Measurements from ENCODE around the gene VENTX. TPM values are rescaled to one million over a fixed set of nuclear protein-coding genes. Genes with fewer than 3 reads are reported as not detected.

Gene VENTX
- total RNA-seq, 4 donors from 2014 or later: 0.46 to 2.5 (median 2.0) TPM

- H3K9me3 ChIP-seq: no peaks in the 10 kb centered on the region
- DNase-seq (ENCODE audit: extremely low spot score): no peak
- H3K36me3 ChIP-seq: no peaks in the 10 kb centered on the region
- intact Hi-C loops (cut with DNase I): no loop called here
- 70% methylated on average over 2 of the region's 21 CpGs for WGBS
- no peak for TF ChIP-seq POLR2AphosphoS5 (IDR thresholded peaks at IDR 0.05)
- TF ChIP-seq POLR2A (IDR thresholded peaks at IDR 0.05; ENCODE audit: low read depth): no peak
- TF ChIP-seq CTCF (IDR thresholded peaks at IDR 0.05): no peak
- no peak for TF ChIP-seq EP300 (IDR thresholded peaks at IDR 0.05)
- peak overlapping the region; percentile 34 to 70 (median 66) for H3K27ac ChIP-seq (replicated peaks in 1 of 4)
- H3K4me1 ChIP-seq: peaks cover 45 to 54% (median 51%) of the 10 kb centered on the region in 4 donors
- H3K27me3 ChIP-seq: peaks cover 0 to 11% (median 0%) of the 10 kb centered on the region in 4 donors
- peak overlapping the region; percentile 27 to 34 (median 32) for H3K4me3 ChIP-seq
Observed at GRCh38 chr10:133258066-133258817, 20.6 kb downstream of the VENTX start.

GRCh38 chr10:133258818-133259601 lies 21.4 kb downstream of the VENTX start:
- intact Hi-C loops (cut with DNase I): no loop called here

GRCh38 chr10:133259602-133259989 lies 21.9 kb downstream of the VENTX start:
- H3K36me3 ChIP-seq: no peaks in the 10 kb centered on the region
- peaks cover 0 to 11% (median 0%) of the 10 kb centered on the region in 4 donors for H3K27me3 ChIP-seq
- TF ChIP-seq POLR2A (IDR thresholded peaks at IDR 0.05; ENCODE audit: low read depth): no peak
- TF ChIP-seq EP300 (IDR thresholded peaks at IDR 0.05): no peak
- intact Hi-C loops (cut with DNase I): no loop called here
- 63% methylated on average over 12 of the region's 12 CpGs for WGBS
- H3K9me3 ChIP-seq: no peaks in the 10 kb centered on the region
- peaks cover 45 to 54% (median 51%) of the 10 kb centered on the region in 4 donors for H3K4me1 ChIP-seq
- no peak overlapping the region for H3K4me3 ChIP-seq
- H3K27ac ChIP-seq (replicated peaks in 1 of 4): peak overlapping the region in 3 of 4 donors; percentile 49 to 68 (median 65)
- no peak for DNase-seq (ENCODE audit: extremely low spot score)

More at GRCh38 chr10:133258818-133259601, 21.4 kb downstream of the VENTX start:
- no peak for DNase-seq (ENCODE audit: extremely low spot score)
- Histone ChIP-seq H3K9me3 (no peaks in the 10 kb centered on the region), H3K27ac (replicated peaks in 1 of 4) (peak overlapping the region; percentile 34 to 70 (median 66)), H3K27me3 (peaks cover 0 to 11% (median 0%) of the 10 kb centered on the region in 4 donors), H3K4me3 (no peak overlapping the region), H3K36me3 (no peaks in the 10 kb centered on the region), H3K4me1 (peaks cover 45 to 54% (median 51%) of the 10 kb centered on the region in 4 donors)
- 56% methylated on average over 23 of the region's 24 CpGs for WGBS
- TF ChIP-seq CTCF (IDR thresholded peaks at IDR 0.05): no peak
- peak; percentile 52 to 55 for TF ChIP-seq POLR2AphosphoS5 (IDR thresholded peaks at IDR 0.05)

- peaks cover 45 to 54% (median 51%) of the 10 kb centered on the region in 4 donors for H3K4me1 ChIP-seq
- no peaks in the 10 kb centered on the region for H3K9me3 ChIP-seq
- peak overlapping the region; percentile 84 to 92 (median 90) for H3K27ac ChIP-seq (replicated peaks in 1 of 4)
- 28% methylated on average over 18 of the region's 50 CpGs for WGBS
- TF ChIP-seq EP300 (IDR thresholded peaks at IDR 0.05): no peak
- TF ChIP-seq POLR2A (IDR thresholded peaks at IDR 0.05; ENCODE audit: low read depth): no peak
- no peak for TF ChIP-seq CTCF (IDR thresholded peaks at IDR 0.05)
- TF ChIP-seq POLR2AphosphoS5 (IDR thresholded peaks at IDR 0.05): no peak
- no peak for DNase-seq (ENCODE audit: extremely low spot score)
- intact Hi-C loops (cut with DNase I): loop anchor here (2.0 kb wide), 1 partner anchor 52 kb away; no protein-coding TSS in a partner anchor
- H3K36me3 ChIP-seq: no peaks in the 10 kb centered on the region
- peak overlapping the region; percentile 78 to 95 (median 84) for H3K4me3 ChIP-seq
- no peaks in the 10 kb centered on the region for H3K27me3 ChIP-seq
Observed at GRCh38 chr10:133260895-133261725, 23.5 kb downstream of the VENTX start.
